ENCODE data around the gene RABGAP1L. TPM values are rescaled to one million over a fixed set of nuclear protein-coding genes. Genes with fewer than 3 reads are reported as not detected.

RABGAP1L gene
- total RNA-seq, 1 experiment from 2014 or later: 20.2 TPM

DNA sequence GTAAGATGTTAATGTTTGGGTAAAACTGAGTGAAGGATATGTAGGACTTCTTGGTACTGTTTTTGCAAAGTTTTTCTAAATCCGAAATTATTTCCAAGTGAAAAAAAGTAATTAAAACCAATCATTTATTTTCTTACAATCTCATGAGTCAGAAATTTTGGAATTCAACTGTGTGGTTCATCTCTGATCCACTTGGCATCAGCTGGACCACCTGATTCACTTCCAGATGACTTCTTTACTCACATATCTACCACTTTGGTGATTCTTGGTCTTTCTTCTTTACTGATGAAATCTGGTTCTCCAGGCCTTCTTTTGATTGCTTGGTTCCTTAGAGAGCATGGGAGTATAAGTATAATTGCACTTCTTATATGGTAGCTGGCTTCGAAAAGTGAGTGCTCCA lies 585.6 kb downstream of the RABGAP1L start:
- no peak for DNase-seq (ENCODE audit: low spot score)

GRCh38 chr1:174746024-174746808 lies 586.9 kb downstream of the RABGAP1L start:
- no peak for DNase-seq (ENCODE audit: low spot score)

DNA sequence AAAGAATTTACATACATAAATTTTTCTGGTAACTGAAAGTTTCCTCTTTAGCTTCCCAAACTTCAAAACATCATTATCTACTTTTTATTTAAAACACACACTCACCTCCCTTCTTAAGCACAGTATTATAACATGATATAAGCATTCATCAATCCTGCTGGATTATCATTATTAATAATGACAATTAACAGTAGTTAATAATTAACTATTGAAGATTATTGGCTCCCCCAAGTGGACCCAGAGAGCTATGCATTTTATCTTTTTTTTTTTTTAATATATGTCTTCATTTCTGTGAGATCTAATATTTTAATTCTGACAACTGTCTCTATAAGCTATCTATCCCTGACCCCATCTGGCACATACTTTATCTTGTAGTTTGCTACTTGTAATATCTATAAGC lies 588.3 kb downstream of the RABGAP1L start:
- peak; percentile 17 for DNase-seq (ENCODE audit: low spot score)

DNA sequence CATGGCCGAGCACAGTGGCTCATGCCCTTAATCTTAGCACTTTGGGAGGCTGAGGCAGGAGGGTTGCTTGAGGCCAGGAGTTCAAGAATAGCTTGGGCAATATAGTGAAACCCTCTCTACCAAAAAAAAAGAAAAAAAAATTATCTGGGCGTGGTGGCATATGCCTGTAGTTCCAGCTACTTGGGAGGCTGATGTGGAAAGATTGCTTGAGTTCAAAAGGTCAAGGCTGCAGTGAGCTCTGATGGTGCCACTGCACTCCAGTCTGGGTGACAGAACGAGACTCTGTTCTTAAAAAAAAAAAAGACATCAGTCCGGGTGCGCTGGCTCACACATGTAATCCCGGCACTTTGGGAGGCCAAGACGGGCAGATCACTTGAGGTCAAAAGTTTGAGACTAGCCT lies 589.3 kb downstream of the RABGAP1L start:
- no peak for DNase-seq (ENCODE audit: low spot score)

DNA sequence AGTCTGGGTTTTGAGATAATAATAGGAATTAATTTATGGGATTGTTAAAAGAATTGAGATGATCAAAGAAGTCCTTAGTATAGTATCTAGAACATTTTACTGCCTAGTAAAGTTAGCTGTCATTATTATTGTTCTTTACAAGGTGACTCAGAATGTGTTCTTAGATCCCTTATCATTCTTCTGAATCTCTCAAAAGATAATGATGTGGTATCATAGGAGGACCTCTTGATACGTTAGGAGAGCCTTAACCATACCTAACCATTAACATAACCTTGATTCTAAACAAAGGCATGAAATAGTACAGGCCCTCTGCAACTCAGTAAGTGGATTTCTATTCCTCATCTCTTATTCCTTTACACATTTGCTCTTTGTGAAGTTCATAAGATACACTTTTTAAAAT lies 593.8 kb downstream of the RABGAP1L start:
- no peak for DNase-seq (ENCODE audit: low spot score)

- DNase-seq (ENCODE audit: low spot score): no peak
Observed at GRCh38 chr1:174761335-174761734, 602.0 kb downstream of the RABGAP1L start.

DNA sequence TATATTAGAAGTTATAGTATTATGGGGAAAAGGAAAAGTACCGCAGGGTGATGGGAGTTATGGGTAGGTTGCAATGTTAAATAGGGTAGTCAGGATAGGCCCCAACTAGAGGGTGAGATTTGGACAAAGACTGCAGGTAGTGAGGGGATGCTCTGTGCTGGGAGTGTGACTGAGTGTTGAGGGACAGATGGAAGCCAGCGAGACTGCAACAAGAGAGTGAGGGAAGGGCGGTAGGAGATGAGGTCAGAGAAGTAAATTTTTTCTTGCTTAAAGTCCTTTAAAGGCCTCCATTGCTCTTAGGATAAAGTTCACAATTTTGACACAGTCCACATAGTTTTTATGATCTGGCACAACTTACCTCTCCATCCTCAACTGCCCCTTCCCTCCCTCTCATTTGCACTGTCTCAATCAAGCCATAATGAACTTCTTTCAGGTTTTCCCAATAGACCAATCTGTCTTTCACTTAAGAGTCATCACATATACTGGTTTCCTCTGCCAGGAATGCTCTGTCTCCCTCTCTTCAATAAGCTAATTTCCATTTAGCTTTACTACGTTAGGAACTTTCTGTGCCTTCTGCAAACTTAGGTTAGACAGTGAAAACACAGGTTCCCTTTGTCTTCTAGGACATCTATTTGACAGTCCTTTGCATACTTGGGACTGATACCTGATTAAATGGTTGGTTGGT lies 602.7 kb downstream of the RABGAP1L start:
- no peak for DNase-seq (ENCODE audit: low spot score)

GRCh38 chr1:174764191-174764590 lies 604.9 kb downstream of the RABGAP1L start:
- DNase-seq (ENCODE audit: low spot score): no peak

- no peak for DNase-seq (ENCODE audit: low spot score)
Observed at GRCh38 chr1:174766727-174767126, 607.4 kb downstream of the RABGAP1L start.

GRCh38 chr1:174768516-174768915 lies 609.2 kb downstream of the RABGAP1L start:
- no peak for DNase-seq (ENCODE audit: low spot score)

GRCh38 chr1:174768949-174769348 lies 609.6 kb downstream of the RABGAP1L start:
- no peak for DNase-seq (ENCODE audit: low spot score)

DNA sequence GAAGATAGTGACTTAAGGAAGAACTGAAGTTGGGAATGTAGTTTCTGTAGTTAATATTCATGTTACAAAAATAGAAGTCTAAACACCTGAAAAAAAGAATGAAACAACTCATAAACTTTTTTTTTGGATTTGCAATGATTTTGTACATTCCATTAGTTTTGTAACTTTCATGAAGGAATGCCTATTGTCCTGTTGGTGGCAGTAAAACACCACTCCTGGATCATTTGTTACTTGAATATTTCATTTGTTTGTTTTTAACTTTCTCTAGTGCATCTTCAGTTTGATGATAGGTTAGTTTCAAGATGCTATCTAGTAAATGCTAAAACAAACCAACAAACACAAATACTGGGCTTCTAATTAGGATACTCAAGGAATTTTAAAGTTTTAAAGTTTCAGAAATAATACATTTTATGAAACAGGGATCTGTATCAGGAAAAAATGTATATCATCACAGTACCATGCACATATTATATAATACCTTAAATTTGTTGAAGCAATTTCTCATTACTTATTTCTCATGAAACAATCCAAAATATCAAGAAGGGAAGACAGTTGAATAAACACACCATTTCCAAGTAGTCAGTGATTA lies 610.7 kb downstream of the RABGAP1L start:
- DNase-seq (ENCODE audit: low spot score): peak; percentile 68

DNA sequence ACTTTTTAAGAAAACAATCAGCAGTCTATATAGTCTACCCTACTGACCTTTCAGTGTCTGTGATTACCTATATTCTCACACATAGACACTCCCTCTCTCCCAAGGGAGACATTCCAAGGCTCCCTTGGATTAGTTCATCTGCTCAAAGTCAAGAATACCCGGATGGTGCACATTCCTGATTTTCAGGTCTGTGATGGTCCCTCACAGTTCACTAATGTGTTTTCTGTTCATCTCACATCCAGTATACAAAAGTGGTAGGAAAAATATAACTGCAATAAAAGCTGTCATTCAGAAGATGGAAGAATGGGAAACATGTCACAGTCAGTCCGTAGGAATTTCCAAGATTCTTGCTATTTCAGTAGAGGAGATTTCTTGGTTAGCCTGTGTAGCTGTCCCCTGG lies 616.3 kb downstream of the RABGAP1L start:
- DNase-seq (ENCODE audit: low spot score): no peak

DNA sequence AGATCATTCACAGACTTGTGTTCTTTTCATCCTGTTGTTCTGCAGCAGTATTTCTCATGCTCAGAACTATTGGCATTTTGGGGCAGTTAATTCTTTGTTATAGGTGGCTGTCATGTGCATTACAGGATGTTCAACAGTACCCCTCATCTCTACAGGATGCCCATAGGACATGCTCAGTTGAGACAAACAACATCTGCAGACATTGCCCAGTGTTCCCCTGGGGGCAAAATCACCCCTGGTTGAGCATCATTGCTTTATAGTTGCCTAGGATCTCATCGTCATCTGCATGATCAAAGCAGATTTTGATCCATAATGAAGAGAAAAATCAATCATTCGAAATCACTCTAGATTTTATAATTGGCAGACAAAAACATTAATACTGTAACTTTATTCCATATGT lies 617.9 kb downstream of the RABGAP1L start:
- DNase-seq (ENCODE audit: low spot score): no peak

GRCh38 chr1:174785510-174785909 lies 626.2 kb downstream of the RABGAP1L start:
- DNase-seq (ENCODE audit: low spot score): no peak

- DNase-seq (ENCODE audit: low spot score): no peak
Observed at GRCh38 chr1:174786358-174786757, 627.0 kb downstream of the RABGAP1L start.

DNA sequence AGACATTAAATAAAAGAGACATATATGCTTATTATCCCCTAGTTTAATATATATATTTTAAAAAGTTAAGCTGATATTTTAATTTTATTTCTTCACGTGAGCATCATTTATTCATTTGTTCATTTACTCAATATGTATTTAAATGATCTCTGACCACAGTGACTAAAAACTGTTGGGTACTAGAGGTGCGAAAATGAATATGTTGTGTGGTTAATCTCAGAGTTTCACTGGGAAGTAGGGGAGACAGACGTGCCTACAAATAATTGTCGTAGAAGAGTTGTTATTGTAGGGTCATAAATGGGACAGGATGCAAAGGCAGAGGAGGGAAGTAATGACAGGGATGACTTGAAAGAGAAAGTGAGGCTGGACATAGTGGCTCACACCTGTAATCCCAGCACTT lies 627.4 kb downstream of the RABGAP1L start:
- no peak for DNase-seq (ENCODE audit: low spot score)

GRCh38 chr1:174788981-174789380 lies 629.7 kb downstream of the RABGAP1L start:
- DNase-seq (ENCODE audit: low spot score): no peak

- no peak for DNase-seq (ENCODE audit: low spot score)
Observed at GRCh38 chr1:174789399-174789798, 630.1 kb downstream of the RABGAP1L start.

- DNase-seq (ENCODE audit: low spot score): no peak
Observed at GRCh38 chr1:174791863-174792262, 632.5 kb downstream of the RABGAP1L start.

DNA sequence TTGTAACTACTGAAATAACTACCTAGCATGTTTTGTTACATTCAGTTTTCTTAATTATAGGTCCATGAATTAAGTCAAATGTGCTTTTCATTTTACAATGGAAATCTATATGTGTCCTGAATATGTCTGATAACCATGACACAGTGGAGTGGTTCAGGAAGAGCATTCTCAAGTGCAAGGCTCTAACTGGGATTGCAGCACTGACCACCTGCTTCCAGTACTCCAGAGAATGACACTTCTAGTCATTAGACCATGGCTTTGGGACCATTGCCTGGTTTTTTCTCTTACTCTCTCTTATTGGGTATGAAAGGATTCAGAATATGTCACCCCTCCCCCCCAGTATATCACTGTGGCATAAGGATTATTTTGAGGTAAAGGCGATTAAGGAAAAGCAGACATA lies 635.5 kb downstream of the RABGAP1L start:
- no peak for DNase-seq (ENCODE audit: low spot score)

DNA sequence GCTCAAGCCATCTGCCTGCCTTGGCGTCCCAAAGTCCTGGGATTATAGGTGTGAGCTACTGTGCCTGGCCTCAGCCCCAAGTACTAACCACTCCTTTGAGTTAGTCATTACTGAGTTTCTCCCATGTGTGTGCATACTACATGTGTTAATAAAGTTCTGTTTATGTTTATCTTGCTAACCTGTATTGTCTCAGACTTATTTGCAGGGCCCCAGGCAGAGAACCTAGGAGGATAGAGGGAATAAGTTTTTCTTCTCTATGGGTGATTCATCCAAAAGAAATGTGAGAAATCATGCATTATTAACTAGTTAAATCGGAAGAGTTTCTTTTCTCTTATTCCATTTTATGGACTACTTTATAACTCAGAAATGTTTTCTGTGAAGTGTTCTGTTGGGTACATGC lies 636.5 kb downstream of the RABGAP1L start:
- DNase-seq (ENCODE audit: low spot score): no peak

DNA sequence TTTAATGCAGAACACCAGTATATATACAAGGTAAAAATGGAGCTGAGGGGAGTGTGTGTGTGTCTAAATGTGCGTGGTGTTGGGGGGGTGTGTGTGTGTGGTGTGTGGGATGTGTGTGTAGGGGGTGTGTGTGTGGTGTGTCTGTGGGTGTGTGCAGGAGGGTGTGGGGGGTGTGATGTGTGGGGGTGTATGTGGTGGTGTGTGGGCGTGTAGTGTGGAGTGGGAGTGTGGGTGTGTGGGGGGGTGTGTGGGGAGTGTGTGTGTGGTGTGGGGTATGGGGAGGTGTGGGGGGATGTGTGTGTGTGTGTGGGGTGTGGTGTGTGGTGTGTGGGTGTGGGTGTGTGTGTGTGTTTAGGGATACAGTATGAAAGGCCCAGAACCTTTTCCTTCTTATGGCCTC lies 638.1 kb downstream of the RABGAP1L start:
- DNase-seq (ENCODE audit: low spot score): no peak
